ENCODE results near the gene SEPTIN3. TPM values are rescaled to one million over a fixed set of nuclear protein-coding genes. Genes with fewer than 3 reads are reported as not detected.

SEPTIN3 gene
- total and polyA plus RNA-seq, 3 donors from 2014 or later = 1.6 to 2.4 (median 2.2) TPM

GRCh38 chr22:42007922-42008321 lies 38.7 kb downstream of the SEPTIN3 start:
- Histone ChIP-seq H3K9me3 (no peaks in the 10 kb centered on the region), H3K27ac (no peak overlapping the region), H3K4me1 (no peaks in the 10 kb centered on the region), H3K36me3 (ENCODE audit: low read depth, missing control alignments) (no peaks in the 10 kb centered on the region), H3K4me3 (no peak overlapping the region), H3K27me3 (no peaks in the 10 kb centered on the region)
- TF ChIP-seq CTCF (IDR thresholded peaks at IDR 0.05) (no peak), POLR2A (IDR thresholded peaks at IDR 0.05) (no peak)
- intact Hi-C loops (cut with DNase I; ENCODE audit: low total_unique reads) = no loop called here
- no peak for DNase-seq
- WGBS, 2 donors = 68 to 71% methylated on average over 3 to 4 of the region's 4 CpGs

DNA sequence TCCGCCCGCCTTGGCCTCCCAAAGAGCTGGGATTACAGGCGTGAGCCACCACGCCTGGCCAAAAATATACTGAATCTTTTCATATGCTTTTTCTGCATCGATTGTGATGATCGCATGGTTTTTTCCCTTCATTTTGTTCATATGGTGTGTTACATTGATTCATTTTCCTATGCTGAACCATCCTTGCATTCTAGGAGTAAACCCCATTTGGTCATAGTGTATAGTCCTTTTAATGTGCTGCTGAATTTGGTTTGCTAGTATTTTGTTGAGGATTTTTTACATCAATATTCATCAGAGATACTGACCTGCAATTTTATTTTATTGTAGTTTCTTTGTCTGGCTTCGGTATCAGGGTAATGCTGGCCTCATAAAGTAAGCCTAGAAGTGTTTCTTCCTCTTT lies 41.5 kb downstream of the SEPTIN3 start:
- intact Hi-C loops (cut with DNase I; ENCODE audit: low total_unique reads) = no loop called here
- Histone ChIP-seq H3K27me3 (no peaks in the 10 kb centered on the region), H3K4me1 (no peaks in the 10 kb centered on the region), H3K36me3 (ENCODE audit: low read depth, missing control alignments) (no peaks in the 10 kb centered on the region), H3K4me3 (no peak overlapping the region), H3K27ac (no peak overlapping the region), H3K9me3 (no peaks in the 10 kb centered on the region)
- DNase-seq = no peak
- WGBS, 2 donors = 80 to 89% methylated on average over 7 of the region's 7 CpGs
- TF ChIP-seq CTCF (IDR thresholded peaks at IDR 0.05) = no peak
- TF ChIP-seq POLR2A (IDR thresholded peaks at IDR 0.05) = no peak

- H3K9me3 ChIP-seq = no peaks in the 10 kb centered on the region
- H3K36me3 ChIP-seq (ENCODE audit: low read depth, missing control alignments) = no peaks in the 10 kb centered on the region
- TF ChIP-seq CTCF (IDR thresholded peaks at IDR 0.05) = no peak
- no peak for TF ChIP-seq POLR2A (IDR thresholded peaks at IDR 0.05)
- intact Hi-C loops (cut with DNase I; ENCODE audit: low total_unique reads) = no loop called here
- H3K4me1 ChIP-seq = no peaks in the 10 kb centered on the region
- no peaks in the 10 kb centered on the region for H3K27me3 ChIP-seq
- no peak for DNase-seq
- WGBS, 2 donors = 69 to 79% methylated on average over 4 of the region's 4 CpGs
- no peak overlapping the region for H3K4me3 ChIP-seq
- H3K27ac ChIP-seq = no peak overlapping the region
Observed at GRCh38 chr22:42013385-42013784, 44.1 kb downstream of the SEPTIN3 start.

DNA sequence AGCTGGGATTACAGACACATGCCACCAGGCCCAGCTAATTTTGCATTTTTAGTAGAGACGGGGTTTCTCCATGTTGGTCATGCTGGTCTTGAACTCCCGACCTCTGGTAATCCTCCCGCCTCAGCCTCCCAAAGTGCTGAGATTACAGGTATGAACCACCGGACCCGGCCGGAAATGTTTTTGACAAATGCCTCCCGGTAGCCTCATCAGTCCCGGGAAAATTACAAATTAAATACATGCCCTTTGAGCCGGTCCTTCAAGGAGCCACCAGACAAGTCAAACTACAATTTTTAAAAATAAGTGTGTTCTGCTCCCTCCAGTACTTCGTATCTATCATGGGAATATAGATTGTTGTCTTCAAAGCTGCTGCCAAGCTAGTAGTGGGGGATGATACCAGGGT lies 46.9 kb downstream of the SEPTIN3 start:
- no peaks in the 10 kb centered on the region for H3K27me3 ChIP-seq
- no peaks in the 10 kb centered on the region for H3K4me1 ChIP-seq
- intact Hi-C loops (cut with DNase I; ENCODE audit: low total_unique reads) = no loop called here
- H3K27ac ChIP-seq = no peak overlapping the region
- H3K9me3 ChIP-seq = no peaks in the 10 kb centered on the region
- H3K4me3 ChIP-seq = no peak overlapping the region
- WGBS, 2 donors = 78 to 79% methylated on average over 10 of the region's 10 CpGs
- TF ChIP-seq CTCF (IDR thresholded peaks at IDR 0.05) = no peak
- TF ChIP-seq POLR2A (IDR thresholded peaks at IDR 0.05) = no peak
- no peak for DNase-seq
- no peaks in the 10 kb centered on the region for H3K36me3 ChIP-seq (ENCODE audit: low read depth, missing control alignments)

- H3K27me3 ChIP-seq = no peaks in the 10 kb centered on the region
- no peaks in the 10 kb centered on the region for H3K36me3 ChIP-seq (ENCODE audit: low read depth, missing control alignments)
Observed at GRCh38 chr22:42018224-42018623, 49.0 kb downstream of the SEPTIN3 start.

More at GRCh38 chr22:42018224-42018623, 49.0 kb downstream of the SEPTIN3 start:
- H3K4me3 ChIP-seq = no peak overlapping the region
- no peak overlapping the region for H3K27ac ChIP-seq
- TF ChIP-seq CTCF (IDR thresholded peaks at IDR 0.05) = no peak
- no peak for TF ChIP-seq POLR2A (IDR thresholded peaks at IDR 0.05)
- 47 to 72% methylated on average over 1 of the region's 1 CpG for WGBS, 2 donors
- DNase-seq = no peak
- intact Hi-C loops (cut with DNase I; ENCODE audit: low total_unique reads) = no loop called here
- no peaks in the 10 kb centered on the region for H3K4me1 ChIP-seq
- H3K9me3 ChIP-seq = no peaks in the 10 kb centered on the region
